B cell (primary cell): ENCODE results near the gene ASB9. TPM values are rescaled to one million over a fixed set of nuclear protein-coding genes. Genes with fewer than 3 reads are reported as not detected.
"Not testable (repeated sequence)": the region's sequence is repeated elsewhere in the genome, so short reads cannot be mapped to it uniquely, and the experiment has no call there.

Source experiments
- ATAC-seq: fragments of 200-7000 bp; cut with Tn5 transposase; one replicate; pipeline ENCODE4 v1.10.0; 2021; ENCODE audit warnings: low read depth, mild to moderate bottlenecking, moderate number of reproducible peaks, moderate library complexity
- CTCF ChIA-PET: fragments of 350-600 bp; sonication (Branson Sonifier 250); formaldehyde crosslinking; loops from one replicate; lab custom pipeline; 2021; ENCODE audit warnings: antibody characterized with exemption, inconsistent platforms; lab: Charles Lee
- POLR2A ChIA-PET: fragments of 350-600 bp; sonication (Branson Sonifier 250); formaldehyde crosslinking; loops from one replicate; lab custom pipeline; 2021; ENCODE audit warnings: antibody characterized with exemption; lab: Charles Lee
- DNase-seq: peaks from one replicate; pipeline ENCODE4 v3.0.0; 2013
- H2AFZ ChIP-seq: 2 replicates; pipeline ENCODE4 v1.6.1; 2012; ENCODE audit warnings: mild to moderate bottlenecking, low read depth, low read length; ENCODE audit not compliant: insufficient read depth, poor library complexity, severe bottlenecking
- H3K27ac ChIP-seq, 2 donors: 1 replicate in 1 of 2; 2 replicates in 1 of 2; pipeline ENCODE4 v1.5.1; 2012 to 2013; ENCODE audit warnings: low read length in 2 of 2, mild to moderate bottlenecking in 2 of 2, moderate library complexity in 1 of 2
- H3K27me3 ChIP-seq, 4 experiments: fragments of 200-600 bp in 1 of 4; sonication (generic) in 1 of 4; replicated peaks in 1 of 4; 1 replicate in 2 of 4; 2 replicates in 2 of 4; pipeline versions ENCODE4 v1.6.1 to v1.7.0; 2013 to 2016; ENCODE audit warnings: low read length in 3 of 4, mild to moderate bottlenecking in 2 of 4, mixed read lengths in 1 of 4, moderate library complexity in 1 of 4; ENCODE audit not compliant: insufficient read depth in 4 of 4, control insufficient read depth in 3 of 4; ENCODE audit errors: control extremely low read depth in 1 of 4
- H3K36me3 ChIP-seq, 2 experiments: replicated peaks in 1 of 2; 1 replicate in 1 of 2; 2 replicates in 1 of 2; pipeline versions ENCODE4 v1.6.1 to v1.7.1; 2013; ENCODE audit warnings: low read length in 1 of 2; ENCODE audit not compliant: insufficient read depth in 2 of 2, control insufficient read depth in 1 of 2; ENCODE audit errors: control extremely low read depth in 1 of 2, extremely low read depth in 1 of 2
- H3K4me1 ChIP-seq, 2 donors: fragments of 200-600 bp in 1 of 2; sonication (generic) in 1 of 2; 1 replicate in 1 of 2; 2 replicates in 1 of 2; pipeline versions ENCODE4 v1.5.1 to v1.6.1; 2013 to 2017; ENCODE audit warnings: low read length in 2 of 2; ENCODE audit not compliant: control insufficient read depth in 2 of 2, insufficient read depth in 2 of 2
- H3K4me2 ChIP-seq: replicated peaks from 2 replicates; pipeline ENCODE3; 2012; ENCODE audit warnings: mild to moderate bottlenecking, low read depth, low read length; ENCODE audit not compliant: poor library complexity, severe bottlenecking
- H3K4me3 ChIP-seq, 5 experiments: fragments of 200-600 bp in 1 of 5; sonication (generic) in 1 of 5; 1 replicate in 3 of 5; 2 replicates in 2 of 5; pipeline versions ENCODE4 v1.5.1 to v1.7.0; 2011 to 2016; ENCODE audit warnings: low read length in 4 of 5, mild to moderate bottlenecking in 4 of 5, low read depth in 2 of 5, control low read depth in 1 of 5, moderate library complexity in 1 of 5; ENCODE audit not compliant: insufficient read depth in 1 of 5; ENCODE audit errors: control extremely low read depth in 1 of 5, extremely low read depth in 1 of 5
- H3K79me2 ChIP-seq: fragments of 200-600 bp; sonication (generic); one replicate; pipeline ENCODE4 v1.6.0; 2016; ENCODE audit warnings: low read length; ENCODE audit not compliant: control insufficient read depth, insufficient read depth
- H3K9ac ChIP-seq: fragments of 200-600 bp; sonication (generic); 2 replicates; pipeline ENCODE4 v1.6.1; 2017; ENCODE audit warnings: mild to moderate bottlenecking, low read length, moderate library complexity
- H3K9me3 ChIP-seq, 3 donors: one replicate each; pipeline versions ENCODE4 v1.6.1 to v1.7.1; 2013; ENCODE audit warnings: low read length in 2 of 3; ENCODE audit not compliant: control insufficient read depth in 2 of 3, insufficient read depth in 1 of 3; ENCODE audit errors: control extremely low read depth in 1 of 3
- H4K20me1 ChIP-seq: 2 replicates; pipeline ENCODE4 v1.6.0; 2012; ENCODE audit warnings: mild to moderate bottlenecking, low read length; ENCODE audit not compliant: insufficient read depth, control insufficient read depth, poor library complexity, severe bottlenecking
- H3K27ac Mint-ChIP-seq: one replicate; pipeline ENCODE4 v1.8.0; 2021; ENCODE audit warnings: mixed read lengths
- H3K27me3 Mint-ChIP-seq: one replicate; pipeline ENCODE4 v1.8.0; 2021; ENCODE audit warnings: mixed read lengths
- H3K4me1 Mint-ChIP-seq: one replicate; pipeline ENCODE4 v1.8.0; 2021; ENCODE audit warnings: mixed read lengths
- H3K4me3 Mint-ChIP-seq: one replicate; pipeline ENCODE4 v1.8.0; 2021; ENCODE audit warnings: mixed read lengths
- H3K9me3 Mint-ChIP-seq: one replicate; pipeline ENCODE4 v1.8.0; 2022; ENCODE audit warnings: mixed read lengths; ENCODE audit not compliant: insufficient read depth
- EZH2 ChIP-seq: IDR thresholded peaks from 2 replicates; pipeline ENCODE4 v1.6.1; 2012; ENCODE audit warnings: borderline replicate concordance, low read depth, mild to moderate bottlenecking, moderate library complexity, low read length; ENCODE audit not compliant: insufficient read depth, poor library complexity, severe bottlenecking
- WGBS: methylation state at CpG from one replicate; pipeline ENCODE4 v1.1.5; 2013; ENCODE audit warnings: missing lambda C conversion rate; ENCODE audit not compliant: insufficient coverage; 5-methylcytosine and 5-hydroxymethylcytosine counted together
- intact Hi-C: fragments of 100-400 bp; cut with micrococcal nuclease; formaldehyde crosslinking; loops from one replicate; pipeline ENCODE4 v1.10.0; 2022
- polyA plus RNA-seq: library from polyadenylated mRNA; depleted of rRNA; stranded (reverse); fragments of >200 nt; gene quantifications from 2 replicates; pipeline ENCODE4 v1.2.3, GENCODE V29; 2012
- total RNA-seq, 2 donors: library from RNA; stranded (reverse); fragments of 120-200 nt in 1 of 2; gene quantifications; 1 replicate in 1 of 2; 2 replicates in 1 of 2; pipeline versions ENCODE4 v1.2.3 to v1.2.4, GENCODE V29; 2013 to 2022
- TF ChIP-seq, protein P1 (sequence below): fragments of 200-600 bp; IDR thresholded peaks from one replicate; pipeline ENCODE4 v1.8.0; 2022; ENCODE audit warnings: antibody characterized with exemption, mild to moderate bottlenecking

ASB9 gene
- total and polyA plus RNA-seq, 2 donors (not counting 1 experiment from before 2014, with no cell fraction given): not detected

DNA sequence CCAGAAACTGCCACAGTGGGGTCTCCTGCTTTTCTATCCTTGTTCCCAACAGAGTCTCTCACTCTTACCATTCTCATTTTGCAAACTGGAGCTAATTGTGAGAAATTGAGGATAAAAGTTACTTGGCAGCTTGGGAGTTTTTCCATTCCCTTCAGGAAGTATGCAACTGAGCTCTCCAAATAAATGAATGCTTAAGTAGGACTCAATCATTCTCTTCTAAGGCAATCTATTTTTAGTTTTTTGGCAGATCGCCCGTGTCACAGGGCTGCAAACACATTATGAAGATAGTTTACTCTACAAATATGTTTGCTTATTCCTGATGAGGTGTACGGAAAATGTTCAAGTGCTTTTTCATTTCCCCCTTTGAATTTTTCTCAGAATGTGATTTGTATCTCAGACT is 40.2 kb upstream of the ASB9 start:
- POLR2A ChIA-PET: no interaction called here
- Histone ChIP-seq H3K27me3 (no peaks in the 10 kb centered on the region), H3K36me3 (no peaks in the 10 kb centered on the region), H3K27ac (no peak overlapping the region), H3K9me3 (no peaks in the 10 kb centered on the region), H3K4me3 (no peak overlapping the region), H3K9ac (no peak overlapping the region), H2AFZ (no peak overlapping the region), H3K79me2 (no peaks in the 10 kb centered on the region), H4K20me1 (no peaks in the 10 kb centered on the region), H3K4me2 (no peak overlapping the region), H3K4me1 (no peaks in the 10 kb centered on the region)
- no peak for ATAC-seq
- Mint-ChIP-seq H3K4me1 (no peaks in the 10 kb centered on the region), H3K27ac (no peak overlapping the region), H3K4me3 (no peak overlapping the region), H3K9me3 (no peaks in the 10 kb centered on the region), H3K27me3 (no peaks in the 10 kb centered on the region)
- no peak for TF ChIP-seq EZH2
- TF ChIP-seq, protein P1, sequence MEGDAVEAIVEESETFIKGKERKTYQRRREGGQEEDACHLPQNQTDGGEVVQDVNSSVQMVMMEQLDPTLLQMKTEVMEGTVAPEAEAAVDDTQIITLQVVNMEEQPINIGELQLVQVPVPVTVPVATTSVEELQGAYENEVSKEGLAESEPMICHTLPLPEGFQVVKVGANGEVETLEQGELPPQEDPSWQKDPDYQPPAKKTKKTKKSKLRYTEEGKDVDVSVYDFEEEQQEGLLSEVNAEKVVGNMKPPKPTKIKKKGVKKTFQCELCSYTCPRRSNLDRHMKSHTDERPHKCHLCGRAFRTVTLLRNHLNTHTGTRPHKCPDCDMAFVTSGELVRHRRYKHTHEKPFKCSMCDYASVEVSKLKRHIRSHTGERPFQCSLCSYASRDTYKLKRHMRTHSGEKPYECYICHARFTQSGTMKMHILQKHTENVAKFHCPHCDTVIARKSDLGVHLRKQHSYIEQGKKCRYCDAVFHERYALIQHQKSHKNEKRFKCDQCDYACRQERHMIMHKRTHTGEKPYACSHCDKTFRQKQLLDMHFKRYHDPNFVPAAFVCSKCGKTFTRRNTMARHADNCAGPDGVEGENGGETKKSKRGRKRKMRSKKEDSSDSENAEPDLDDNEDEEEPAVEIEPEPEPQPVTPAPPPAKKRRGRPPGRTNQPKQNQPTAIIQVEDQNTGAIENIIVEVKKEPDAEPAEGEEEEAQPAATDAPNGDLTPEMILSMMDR: no peak
- intact Hi-C loops: no loop called here
- CTCF ChIA-PET: no interaction called here
- no peak for DNase-seq
- no CpG with 5 or more reads among the region's 3 CpGs for WGBS

DNA sequence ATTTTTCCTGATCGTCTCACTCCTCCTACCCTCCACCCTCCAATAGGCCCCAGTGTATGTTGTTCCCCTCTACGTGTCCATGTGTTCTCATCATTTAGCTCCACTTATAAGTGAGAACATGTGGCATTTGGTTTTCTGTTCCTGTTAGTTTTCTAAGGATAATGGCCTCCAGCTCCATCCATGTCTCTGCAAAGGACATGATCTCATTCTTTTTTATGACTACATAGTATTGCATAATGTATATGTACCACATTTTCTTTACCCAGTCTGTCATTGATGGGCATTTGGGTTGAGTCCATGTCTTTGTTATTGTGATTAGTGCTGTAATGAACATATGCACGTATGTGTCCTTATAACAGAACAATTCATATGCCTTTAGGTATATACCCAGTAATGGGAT is 36.0 kb upstream of the ASB9 start:
- H3K9ac ChIP-seq, DNase-seq, H2AFZ ChIP-seq, H3K4me1 ChIP-seq, H3K4me3 Mint-ChIP-seq, H3K4me2 ChIP-seq, H4K20me1 ChIP-seq, H3K36me3 ChIP-seq, H3K27me3 ChIP-seq, H3K27ac ChIP-seq, POLR2A ChIA-PET, intact Hi-C loops, H3K27ac Mint-ChIP-seq, H3K79me2 ChIP-seq, H3K9me3 ChIP-seq, H3K4me3 ChIP-seq, CTCF ChIA-PET, H3K27me3 Mint-ChIP-seq, ATAC-seq, H3K4me1 Mint-ChIP-seq, H3K9me3 Mint-ChIP-seq: not testable (repeated sequence)
- WGBS: no CpG with 5 or more reads among the region's 3 CpGs
